Epidermal melanocyte (primary cell): ENCODE measurements around the gene MIP.
"Not testable (repeated sequence)": the region's sequence is repeated elsewhere in the genome, so short reads cannot be mapped to it uniquely, and the experiment has no call there.

Experiments
- DNase-seq: peaks from one replicate; pipeline ENCODE4 v3.0.0; 2011; ENCODE audit warnings: low spot score; ENCODE audit not compliant: insufficient read length

Gene MIP

GRCh38 chr12:56468216-56469006 is 14.0 kb upstream of the MIP start, which contains the start of gene SPRYD4:
SPRYD4 (plus strand) TSS chr12:56468578; CDS start chr12:56468592, 14 bp downstream.
- peak; percentile 88 for DNase-seq

- no peak for DNase-seq
Measured at GRCh38 chr12:56462565-56462964, 8.1 kb upstream of the MIP start.

GRCh38 chr12:56461235-56462159 is 7.0 kb upstream of the MIP start:
- no peak for DNase-seq

GRCh38 chr12:56457817-56458216 is 3.4 kb upstream of the MIP start:
- DNase-seq = no peak

- DNase-seq = no peak
Measured at GRCh38 chr12:56451147-56451546, 3.3 kb downstream of the MIP start.

- no peak for DNase-seq
Measured at GRCh38 chr12:56450241-56450640, 4.2 kb downstream of the MIP start.

- DNase-seq = no peak
Measured at GRCh38 chr12:56449622-56449984, 4.9 kb downstream of the MIP start.

GRCh38 chr12:56448860-56449621 is 5.4 kb downstream of the MIP start, which contains the start of gene TIMELESS:
TIMELESS (minus strand) TSS chr12:56449426; CDS start chr12:56434170, 15,256 bp downstream.
- peak; percentile 99 for DNase-seq

GRCh38 chr12:56443208-56443607 is 11.2 kb downstream of the MIP start:
- DNase-seq = not testable (repeated sequence)

GRCh38 chr12:56437430-56438176 is 16.9 kb downstream of the MIP start:
- no peak for DNase-seq

GRCh38 chr12:56434828-56435227 is 19.6 kb downstream of the MIP start:
- no peak for DNase-seq

- DNase-seq = no peak
Measured at GRCh38 chr12:56431850-56432249, 22.6 kb downstream of the MIP start.

GRCh38 chr12:56431288-56431687 is 23.2 kb downstream of the MIP start:
- no peak for DNase-seq

- no peak for DNase-seq
Measured at GRCh38 chr12:56425940-56426438, 28.5 kb downstream of the MIP start.

GRCh38 chr12:56425193-56425592 is 29.3 kb downstream of the MIP start:
- no peak for DNase-seq

- no peak for DNase-seq
Measured at GRCh38 chr12:56420411-56420810, 34.0 kb downstream of the MIP start.

- DNase-seq = no peak
Measured at GRCh38 chr12:56417739-56418138, 36.7 kb downstream of the MIP start.

GRCh38 chr12:56414401-56414800 is 40.1 kb downstream of the MIP start:
- no peak for DNase-seq

GRCh38 chr12:56413392-56413791 is 41.1 kb downstream of the MIP start:
- DNase-seq = no peak

- DNase-seq = no peak
Measured at GRCh38 chr12:56411781-56412639, 42.4 kb downstream of the MIP start.
